ENCODE results near the gene FLII. TPM values are rescaled to one million over a fixed set of nuclear protein-coding genes. Genes with fewer than 3 reads are reported as not detected.

The FLII gene
- total and polyA plus RNA-seq, 2 donors (not counting 3 experiments of a cell fraction or from before 2014, with no cell fraction given): 397 to 582 TPM

DNA sequence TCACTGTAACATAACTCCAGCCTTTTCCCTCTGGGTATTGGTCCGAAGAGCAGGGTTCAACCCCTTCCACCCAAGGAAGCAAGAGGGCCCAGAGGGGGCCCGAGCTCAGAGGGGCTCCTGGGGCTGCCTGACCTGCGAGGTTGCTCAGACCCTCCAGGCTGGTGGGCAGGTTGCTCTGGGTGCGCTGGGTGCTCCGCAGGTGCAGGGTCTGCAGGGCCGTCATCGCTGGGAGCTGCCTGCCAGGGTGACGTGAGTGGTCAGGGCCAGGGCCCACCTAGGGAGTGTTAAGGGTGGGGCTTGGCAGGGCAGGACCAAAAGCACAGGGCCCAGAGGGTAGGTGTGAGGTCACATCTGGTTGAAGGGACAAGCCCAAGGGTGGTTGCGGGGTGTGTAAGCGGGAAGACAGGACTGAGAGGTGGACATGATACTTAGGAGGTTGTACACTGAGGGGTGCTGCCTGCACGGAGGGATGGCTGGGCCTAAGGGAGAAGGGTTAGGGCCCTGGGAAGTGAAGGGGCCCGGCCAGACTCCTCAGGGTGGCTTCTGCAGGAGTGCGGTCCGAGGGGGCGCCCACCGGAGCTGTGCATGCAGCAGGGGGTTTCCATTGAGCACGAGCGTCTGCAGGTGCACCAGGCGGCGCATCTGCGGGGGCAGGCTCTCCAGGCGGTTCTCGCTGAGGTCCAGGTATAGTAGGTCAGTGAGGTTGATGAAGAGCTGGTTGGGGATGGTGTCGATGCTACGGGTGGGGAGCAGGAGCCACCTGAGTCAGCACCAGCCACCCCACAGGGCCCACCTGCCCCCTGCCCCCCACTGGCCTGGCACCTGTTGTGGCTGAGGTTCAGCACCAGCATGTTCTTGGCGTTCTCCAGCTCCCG is 4.4 kb downstream of the FLII start:
- no peak overlapping the region for H3K9ac ChIP-seq (replicated peaks; ENCODE audit: extremely low read depth, insufficient read depth, low read length)
- no peak for TF ChIP-seq MYC (IDR thresholded peaks at IDR 0.05; ENCODE audit: low read depth, low read length)
- no peak for TF ChIP-seq JUN (IDR thresholded peaks at IDR 0.05; ENCODE audit: borderline replicate concordance, insufficient read depth, insufficient read length, low read depth)
- TF ChIP-seq POLR2A (IDR thresholded peaks at IDR 0.05; ENCODE audit: low read depth, low read length): no peak
- TF ChIP-seq FOS (IDR thresholded peaks at IDR 0.05; ENCODE audit: borderline replicate concordance, insufficient read depth, low read length): no peak
- no peak for TF ChIP-seq EZH2 (IDR thresholded peaks at IDR 0.05; ENCODE audit: borderline replicate concordance, low read depth, low read length, severe bottlenecking)
- TF ChIP-seq, protein P1, sequence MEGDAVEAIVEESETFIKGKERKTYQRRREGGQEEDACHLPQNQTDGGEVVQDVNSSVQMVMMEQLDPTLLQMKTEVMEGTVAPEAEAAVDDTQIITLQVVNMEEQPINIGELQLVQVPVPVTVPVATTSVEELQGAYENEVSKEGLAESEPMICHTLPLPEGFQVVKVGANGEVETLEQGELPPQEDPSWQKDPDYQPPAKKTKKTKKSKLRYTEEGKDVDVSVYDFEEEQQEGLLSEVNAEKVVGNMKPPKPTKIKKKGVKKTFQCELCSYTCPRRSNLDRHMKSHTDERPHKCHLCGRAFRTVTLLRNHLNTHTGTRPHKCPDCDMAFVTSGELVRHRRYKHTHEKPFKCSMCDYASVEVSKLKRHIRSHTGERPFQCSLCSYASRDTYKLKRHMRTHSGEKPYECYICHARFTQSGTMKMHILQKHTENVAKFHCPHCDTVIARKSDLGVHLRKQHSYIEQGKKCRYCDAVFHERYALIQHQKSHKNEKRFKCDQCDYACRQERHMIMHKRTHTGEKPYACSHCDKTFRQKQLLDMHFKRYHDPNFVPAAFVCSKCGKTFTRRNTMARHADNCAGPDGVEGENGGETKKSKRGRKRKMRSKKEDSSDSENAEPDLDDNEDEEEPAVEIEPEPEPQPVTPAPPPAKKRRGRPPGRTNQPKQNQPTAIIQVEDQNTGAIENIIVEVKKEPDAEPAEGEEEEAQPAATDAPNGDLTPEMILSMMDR (IDR thresholded peaks at IDR 0.05; ENCODE audit: extremely low read depth in 1 of 2, insufficient read depth in 1 of 2, low read depth in 1 of 2, low read length in 2 of 2): no peak
- no peak for TF ChIP-seq GATA2 (IDR thresholded peaks at IDR 0.05; ENCODE audit: insufficient read depth, insufficient read length, low read depth, low read length)
- no peak for TF ChIP-seq POLR2AphosphoS5 (IDR thresholded peaks at IDR 0.05; ENCODE audit: insufficient read depth, low read depth, low read length)
- TF ChIP-seq MAX (IDR thresholded peaks at IDR 0.05; ENCODE audit: insufficient read depth, insufficient read length): no peak
- peaks cover 10% of the 10 kb centered on the region for H3K4me1 ChIP-seq (ENCODE audit: control insufficient read depth, extremely low read depth, insufficient read depth, low read length)
- no TSS peak for BruUV-seq (replicated peaks)
- no peaks in the 10 kb centered on the region for H4K20me1 ChIP-seq (replicated peaks; ENCODE audit: control insufficient read depth, extremely low read depth, insufficient read depth, low read length)
- H3K4me2 ChIP-seq (ENCODE audit: insufficient read depth, low read length): no peak overlapping the region
- DNase-seq (ENCODE audit: low read depth, low spot score) (no peak), FAIRE-seq (no peak)
- no peak overlapping the region for H3K4me3 ChIP-seq (replicated peaks in 1 of 3; ENCODE audit: insufficient read depth in 1 of 3, low read depth in 1 of 3, low read length in 3 of 3)
- dilution Hi-C loops (cut with MboI; ENCODE audit: extremely low pct_ligation_motif_present, low sequenced_read_pairs) (no loop called here), intact Hi-C loops (cut with micrococcal nuclease) (no loop called here)
- H3K36me3 ChIP-seq (ENCODE audit: control insufficient read depth in 2 of 2, extremely low read depth in 1 of 2, insufficient read depth in 2 of 2, low read length in 2 of 2): peaks cover 4 to 60% of the 10 kb centered on the region in 2 experiments
- H3K27me3 ChIP-seq (ENCODE audit: control insufficient read depth in 2 of 2, insufficient read depth in 2 of 2, low read length in 2 of 2): no peaks in the 10 kb centered on the region
- no peak overlapping the region for H3K27ac ChIP-seq (ENCODE audit: insufficient read depth, low read depth, low read length)
- no peaks in the 10 kb centered on the region for H3K9me1 ChIP-seq (replicated peaks; ENCODE audit: control insufficient read depth, extremely low read depth, insufficient read depth, low read length)
- H2AFZ ChIP-seq (ENCODE audit: low read depth, low read length): no peak overlapping the region
- H3K79me2 ChIP-seq (ENCODE audit: control insufficient read depth, insufficient read depth, low read length): peaks cover 23% of the 10 kb centered on the region
- ChIA-PET CTCF (interaction anchor here (2.1 kb wide), 1 partner anchor 18 kb away, joined by 5 read pairs; no protein-coding TSS in a partner anchor), POLR2A (no interaction called here)
- H3K9me3 ChIP-seq (replicated peaks; ENCODE audit: control insufficient read depth, insufficient read depth, low read length): no peaks in the 10 kb centered on the region

Data from endothelial cell of umbilical vein (primary cell).